Suprapubic skin (tissue), 4 donors: ENCODE measurements around the gene HBP1.

Source experiments
- EP300 ChIP-seq: sonication (generic); formaldehyde crosslinking; IDR thresholded peaks from one replicate; pipeline ENCODE4 v1.6.1; 2017; ENCODE audit warnings: antibody characterized with exemption
- POLR2A ChIP-seq, 2 donors: fragments of 450-650 bp; IDR thresholded peaks; one replicate each; pipeline ENCODE4 v1.6.1; 2017; ENCODE audit warnings: antibody characterized with exemption in 2 of 2, mild to moderate bottlenecking in 2 of 2, moderate library complexity in 2 of 2
- POLR2AphosphoS5 ChIP-seq, 3 donors: sonication (generic); formaldehyde crosslinking; IDR thresholded peaks; one replicate each; pipeline ENCODE4 v1.6.1; 2017; ENCODE audit warnings: antibody characterized with exemption in 3 of 3
- TF ChIP-seq, protein P1 (sequence below), 2 donors: fragments of 200-600 bp in 1 of 2; fragments of 450-650 bp in 1 of 2; sonication (generic) in 1 of 2; IDR thresholded peaks; one replicate each; pipeline ENCODE4 v1.5.1; 2016 to 2019; ENCODE audit warnings: antibody characterized with exemption in 2 of 2, mild to moderate bottlenecking in 1 of 2, moderate library complexity in 1 of 2

DNA sequence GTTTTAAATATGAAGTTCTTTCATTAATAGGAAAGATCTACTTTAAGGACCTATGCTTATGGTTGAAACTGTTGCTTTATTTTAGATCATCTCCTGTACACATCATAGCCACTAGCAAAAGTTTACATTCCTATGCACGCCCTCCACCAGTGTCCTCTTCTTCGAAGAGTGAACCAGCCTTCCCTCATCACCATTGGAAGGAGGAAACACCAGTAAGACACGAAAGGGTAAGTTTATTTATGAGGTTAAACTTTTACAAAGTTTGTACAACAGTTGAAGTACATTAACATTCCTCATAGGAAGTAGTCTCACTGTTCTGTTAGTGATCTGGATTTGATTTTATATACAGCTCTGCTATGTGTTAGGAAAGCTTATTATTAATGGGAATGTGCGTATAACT is 16.9 kb downstream of the HBP1 start:
- TF ChIP-seq, protein P1, sequence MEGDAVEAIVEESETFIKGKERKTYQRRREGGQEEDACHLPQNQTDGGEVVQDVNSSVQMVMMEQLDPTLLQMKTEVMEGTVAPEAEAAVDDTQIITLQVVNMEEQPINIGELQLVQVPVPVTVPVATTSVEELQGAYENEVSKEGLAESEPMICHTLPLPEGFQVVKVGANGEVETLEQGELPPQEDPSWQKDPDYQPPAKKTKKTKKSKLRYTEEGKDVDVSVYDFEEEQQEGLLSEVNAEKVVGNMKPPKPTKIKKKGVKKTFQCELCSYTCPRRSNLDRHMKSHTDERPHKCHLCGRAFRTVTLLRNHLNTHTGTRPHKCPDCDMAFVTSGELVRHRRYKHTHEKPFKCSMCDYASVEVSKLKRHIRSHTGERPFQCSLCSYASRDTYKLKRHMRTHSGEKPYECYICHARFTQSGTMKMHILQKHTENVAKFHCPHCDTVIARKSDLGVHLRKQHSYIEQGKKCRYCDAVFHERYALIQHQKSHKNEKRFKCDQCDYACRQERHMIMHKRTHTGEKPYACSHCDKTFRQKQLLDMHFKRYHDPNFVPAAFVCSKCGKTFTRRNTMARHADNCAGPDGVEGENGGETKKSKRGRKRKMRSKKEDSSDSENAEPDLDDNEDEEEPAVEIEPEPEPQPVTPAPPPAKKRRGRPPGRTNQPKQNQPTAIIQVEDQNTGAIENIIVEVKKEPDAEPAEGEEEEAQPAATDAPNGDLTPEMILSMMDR (IDR thresholded peaks at IDR 0.05): no peak
- TF ChIP-seq POLR2A (IDR thresholded peaks at IDR 0.05) (no peak), POLR2AphosphoS5 (IDR thresholded peaks at IDR 0.05) (no peak), EP300 (no peak)
